Fibroblast of skin of scalp (primary cell): Measurements from ENCODE around the gene NXPH4.

Experiments used
- DNase-seq: peaks from one replicate; pipeline ENCODE4 v3.0.0-alpha.2; 2013

The NXPH4 gene

GRCh38 chr12:57244312-57244696 lies 27.7 kb downstream of the NXPH4 start:
- DNase-seq, result no peak

GRCh38 chr12:57247041-57247440 lies 30.4 kb downstream of the NXPH4 start:
- no peak for DNase-seq

GRCh38 chr12:57248934-57249742 lies 32.5 kb downstream of the NXPH4 start:
- DNase-seq, result no peak

- no peak for DNase-seq
Observed at GRCh38 chr12:57250541-57250940, 33.9 kb downstream of the NXPH4 start.

GRCh38 chr12:57250956-57251355 lies 34.4 kb downstream of the NXPH4 start, which contains the start of gene STAC3:
TSS of gene STAC3 (minus strand) at chr12:57251187. CDS start at chr12:57249636, 1,551 bp downstream.
- DNase-seq, result no peak

GRCh38 chr12:57254506-57255280 lies 38.1 kb downstream of the NXPH4 start:
- DNase-seq, result no peak

GRCh38 chr12:57255916-57256315 lies 39.3 kb downstream of the NXPH4 start:
- DNase-seq, result no peak

- no peak for DNase-seq
Observed at GRCh38 chr12:57258977-57259970, 42.7 kb downstream of the NXPH4 start.

- no peak for DNase-seq
Observed at GRCh38 chr12:57260366-57260765, 43.8 kb downstream of the NXPH4 start.

- DNase-seq, result no peak
Observed at GRCh38 chr12:57261428-57261865, 44.9 kb downstream of the NXPH4 start.

- DNase-seq, result no peak
Observed at GRCh38 chr12:57262126-57262822, 45.7 kb downstream of the NXPH4 start.

GRCh38 chr12:57263096-57263495 lies 46.5 kb downstream of the NXPH4 start:
- DNase-seq, result no peak

GRCh38 chr12:57266681-57267080 lies 50.1 kb downstream of the NXPH4 start:
- DNase-seq, result no peak

- DNase-seq, result no peak
Observed at GRCh38 chr12:57268264-57268663, 51.7 kb downstream of the NXPH4 start.

GRCh38 chr12:57270966-57271470 lies 54.4 kb downstream of the NXPH4 start:
- no peak for DNase-seq

GRCh38 chr12:57272337-57273151 lies 56.0 kb downstream of the NXPH4 start:
- DNase-seq, result no peak

- DNase-seq, result no peak
Observed at GRCh38 chr12:57273516-57273915, 56.9 kb downstream of the NXPH4 start.
